ENCODE measurements around the gene ECE1. TPM values are rescaled to one million over a fixed set of nuclear protein-coding genes. Genes with fewer than 3 reads are reported as not detected.

ECE1 gene
- total RNA-seq, 1 donor = 32.6 TPM

DNA sequence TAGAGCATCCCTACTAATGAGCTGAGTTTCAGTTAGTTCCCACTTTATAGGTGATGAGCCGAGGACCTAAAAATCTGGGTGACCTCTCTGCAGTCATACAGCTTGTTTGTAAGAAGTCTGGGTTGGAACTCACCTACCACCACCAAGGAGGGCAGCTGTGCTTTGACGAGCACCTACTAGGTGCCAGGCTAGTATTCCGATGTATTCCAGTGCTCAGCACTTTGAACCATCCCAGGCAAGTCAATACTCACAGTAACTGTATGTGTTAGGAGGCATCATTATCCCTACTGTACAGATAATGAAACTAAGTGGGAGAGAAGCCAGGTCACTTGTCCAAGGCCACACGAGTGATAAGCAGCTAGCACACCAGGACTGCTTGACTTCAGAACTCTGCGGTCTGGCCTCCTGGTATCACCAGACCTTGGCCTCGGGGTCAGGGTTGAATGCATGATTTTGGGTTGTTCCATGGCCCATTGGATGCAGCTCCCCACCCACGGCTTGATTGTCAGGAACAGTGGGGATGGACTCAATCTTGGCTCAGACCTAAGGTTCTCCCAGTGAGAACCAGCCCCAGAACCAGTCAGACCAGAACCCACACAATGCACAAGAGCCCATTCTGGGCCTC lies 20.7 kb downstream of the ECE1 start:
- H3K4me2 ChIP-seq (ENCODE audit: insufficient read depth, low read length) = no peak overlapping the region
- H4K20me1 ChIP-seq (ENCODE audit: insufficient read depth, low read length) = no peaks in the 10 kb centered on the region
- H3K27ac ChIP-seq (ENCODE audit: low read depth, low read length) = no peak overlapping the region
- no peaks in the 10 kb centered on the region for H3K27me3 ChIP-seq (ENCODE audit: insufficient read depth, low read length)
- peak; percentile 62 for DNase-seq (ENCODE audit: insufficient read length, low spot score, missing footprints)
- H3K4me3 ChIP-seq (ENCODE audit: insufficient read depth, low read length) = no peak overlapping the region
- H3K36me3 ChIP-seq (ENCODE audit: insufficient read depth, low read length) = peaks cover 45% of the 10 kb centered on the region
- no peaks in the 10 kb centered on the region for H3K9me3 ChIP-seq (ENCODE audit: low read depth, low read length)
- H3K4me1 ChIP-seq (ENCODE audit: insufficient read depth, low read length) = no peaks in the 10 kb centered on the region
- H2AFZ ChIP-seq (ENCODE audit: low read length) = no peak overlapping the region
- TF ChIP-seq, protein P1, sequence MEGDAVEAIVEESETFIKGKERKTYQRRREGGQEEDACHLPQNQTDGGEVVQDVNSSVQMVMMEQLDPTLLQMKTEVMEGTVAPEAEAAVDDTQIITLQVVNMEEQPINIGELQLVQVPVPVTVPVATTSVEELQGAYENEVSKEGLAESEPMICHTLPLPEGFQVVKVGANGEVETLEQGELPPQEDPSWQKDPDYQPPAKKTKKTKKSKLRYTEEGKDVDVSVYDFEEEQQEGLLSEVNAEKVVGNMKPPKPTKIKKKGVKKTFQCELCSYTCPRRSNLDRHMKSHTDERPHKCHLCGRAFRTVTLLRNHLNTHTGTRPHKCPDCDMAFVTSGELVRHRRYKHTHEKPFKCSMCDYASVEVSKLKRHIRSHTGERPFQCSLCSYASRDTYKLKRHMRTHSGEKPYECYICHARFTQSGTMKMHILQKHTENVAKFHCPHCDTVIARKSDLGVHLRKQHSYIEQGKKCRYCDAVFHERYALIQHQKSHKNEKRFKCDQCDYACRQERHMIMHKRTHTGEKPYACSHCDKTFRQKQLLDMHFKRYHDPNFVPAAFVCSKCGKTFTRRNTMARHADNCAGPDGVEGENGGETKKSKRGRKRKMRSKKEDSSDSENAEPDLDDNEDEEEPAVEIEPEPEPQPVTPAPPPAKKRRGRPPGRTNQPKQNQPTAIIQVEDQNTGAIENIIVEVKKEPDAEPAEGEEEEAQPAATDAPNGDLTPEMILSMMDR (IDR thresholded peaks at IDR 0.05; ENCODE audit: extremely low read depth, low read depth, low read length) = no peak
- H3K79me2 ChIP-seq (ENCODE audit: insufficient read depth, low read length) = no peaks in the 10 kb centered on the region

DNA sequence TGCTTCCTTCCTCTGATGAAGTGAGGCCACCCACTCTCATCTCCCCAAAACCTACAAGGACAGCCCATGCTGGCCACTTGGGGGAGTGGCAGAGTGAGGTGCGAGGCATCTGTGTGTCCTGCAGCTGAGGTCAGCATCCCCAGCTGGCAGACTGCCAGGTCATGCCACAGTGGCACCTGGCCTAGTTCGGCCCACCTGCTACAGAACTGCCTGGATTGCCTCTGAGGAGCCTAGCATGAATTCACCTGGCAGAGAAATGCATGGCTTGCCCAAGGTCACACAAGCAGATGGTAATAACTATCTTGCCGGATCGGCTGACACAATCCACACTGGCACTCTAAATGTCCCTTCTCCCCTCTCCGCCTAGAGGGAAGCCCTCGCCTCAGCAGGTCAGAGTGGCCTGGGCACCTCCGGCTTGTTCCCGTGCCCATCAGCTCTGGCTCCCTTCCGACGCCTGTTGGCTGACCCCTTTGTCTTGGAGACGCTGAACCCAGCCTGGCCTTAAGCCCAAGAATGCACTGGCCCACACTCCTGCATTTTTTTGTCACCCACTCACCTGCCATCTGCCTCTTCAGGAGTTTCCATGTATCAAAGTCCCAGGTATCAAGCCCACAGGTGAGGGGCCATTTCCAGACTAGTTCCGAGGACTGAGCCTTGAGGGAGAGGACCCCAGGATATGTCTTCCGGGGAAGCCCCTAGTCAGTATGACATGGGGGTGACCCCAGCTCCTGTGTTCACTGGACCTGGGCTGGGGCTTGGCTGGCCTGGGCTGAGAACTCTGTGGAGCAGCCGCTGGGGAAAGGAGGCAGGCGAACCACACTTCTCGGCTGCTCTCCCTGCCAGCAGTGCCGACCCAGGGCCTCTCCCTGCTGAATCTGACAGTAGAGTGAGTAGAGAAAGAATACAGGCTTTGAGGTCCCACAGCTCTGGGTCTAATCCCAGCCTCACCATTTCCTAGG lies 21.7 kb downstream of the ECE1 start:
- Histone ChIP-seq H3K27ac (ENCODE audit: low read depth, low read length) (no peak overlapping the region), H3K79me2 (ENCODE audit: insufficient read depth, low read length) (no peaks in the 10 kb centered on the region), H3K4me2 (ENCODE audit: insufficient read depth, low read length) (no peak overlapping the region), H3K36me3 (ENCODE audit: insufficient read depth, low read length) (peaks cover 40% of the 10 kb centered on the region), H2AFZ (ENCODE audit: low read length) (no peak overlapping the region), H3K27me3 (ENCODE audit: insufficient read depth, low read length) (no peaks in the 10 kb centered on the region), H3K9me3 (ENCODE audit: low read depth, low read length) (no peaks in the 10 kb centered on the region), H3K4me3 (ENCODE audit: insufficient read depth, low read length) (no peak overlapping the region), H3K4me1 (ENCODE audit: insufficient read depth, low read length) (no peaks in the 10 kb centered on the region), H4K20me1 (ENCODE audit: insufficient read depth, low read length) (no peaks in the 10 kb centered on the region)
- TF ChIP-seq, protein P1 (IDR thresholded peaks at IDR 0.05; ENCODE audit: extremely low read depth, low read depth, low read length) = no peak
- peak; percentile 54 for DNase-seq (ENCODE audit: insufficient read length, low spot score, missing footprints)

DNA sequence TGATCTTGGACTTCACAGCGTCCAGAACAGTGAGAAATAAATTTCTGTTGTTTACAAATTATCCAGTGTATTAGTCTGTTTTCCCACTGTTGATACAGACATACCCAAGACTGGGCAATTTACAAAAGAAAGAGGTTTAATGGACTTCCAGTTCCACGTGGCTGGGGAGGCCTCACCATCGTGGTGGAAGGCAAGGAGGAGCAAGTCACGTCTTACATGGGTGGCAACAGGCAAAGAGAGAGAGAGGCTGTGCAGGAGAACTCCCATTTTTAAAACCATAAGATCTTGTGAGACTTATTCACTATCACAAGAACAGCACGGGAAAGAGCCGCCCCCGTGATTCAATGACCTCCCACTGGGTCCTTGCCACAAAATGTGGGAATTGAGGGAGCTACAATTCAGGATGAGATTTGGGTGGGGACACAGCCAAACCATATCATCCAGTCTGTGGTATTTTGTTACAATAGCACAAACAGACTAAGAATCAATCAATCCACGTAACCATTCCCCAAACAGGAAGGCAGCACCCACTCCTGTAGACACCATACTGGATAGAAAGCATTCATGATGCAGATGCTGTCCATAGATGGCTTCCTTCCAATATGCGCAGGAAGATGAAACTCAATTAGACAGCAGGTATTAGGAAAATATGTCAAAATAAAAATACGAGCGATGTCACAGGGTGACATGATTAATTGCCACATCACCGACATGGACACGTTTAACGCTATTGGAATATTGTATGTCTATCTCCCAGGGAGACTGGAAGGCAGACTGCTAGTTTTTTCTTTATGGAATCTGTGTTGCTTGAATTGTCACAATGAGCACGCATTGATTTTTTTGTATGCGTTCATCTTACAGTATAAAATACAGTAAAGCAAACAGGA lies 22.8 kb downstream of the ECE1 start:
- Histone ChIP-seq H3K4me2 (ENCODE audit: insufficient read depth, low read length) (no peak overlapping the region), H3K27me3 (ENCODE audit: insufficient read depth, low read length) (no peaks in the 10 kb centered on the region), H3K4me3 (ENCODE audit: insufficient read depth, low read length) (no peak overlapping the region), H3K9me3 (ENCODE audit: low read depth, low read length) (no peaks in the 10 kb centered on the region), H2AFZ (ENCODE audit: low read length) (no peak overlapping the region), H3K27ac (ENCODE audit: low read depth, low read length) (no peak overlapping the region), H3K4me1 (ENCODE audit: insufficient read depth, low read length) (peaks cover 8% of the 10 kb centered on the region), H3K36me3 (ENCODE audit: insufficient read depth, low read length) (peaks cover 34% of the 10 kb centered on the region), H3K79me2 (ENCODE audit: insufficient read depth, low read length) (no peaks in the 10 kb centered on the region), H4K20me1 (ENCODE audit: insufficient read depth, low read length) (no peaks in the 10 kb centered on the region)
- TF ChIP-seq, protein P1 (IDR thresholded peaks at IDR 0.05; ENCODE audit: extremely low read depth, low read depth, low read length) = no peak
- DNase-seq (ENCODE audit: insufficient read length, low spot score, missing footprints) = peak; percentile 29
